Endothelial cell of umbilical vein (primary cell): ENCODE measurements around the gene STAT4. TPM values are rescaled to one million over a fixed set of nuclear protein-coding genes. Genes with fewer than 3 reads are reported as not detected.

ENCODE experiments used
- BruUV-seq: library from RNA; stranded (reverse); fragments of 400-500 nt; replicated peaks from 2 replicates; lab custom pipeline; 2021; lab: Mats Ljungman, UMichigan
- CTCF ChIA-PET: fragments of 300-600, 350-600 bp; sonication (Branson Sonifier 250); formaldehyde crosslinking; loops from one replicate; lab custom pipeline; 2021; ENCODE audit warnings: antibody characterized with exemption, inconsistent platforms; lab: Charles Lee
- POLR2A ChIA-PET: fragments of 300-600, 350-600 bp; sonication (Branson Sonifier 250); formaldehyde crosslinking; loops from one replicate; lab custom pipeline; 2021; ENCODE audit warnings: antibody characterized with exemption, inconsistent platforms; lab: Charles Lee
- DNase-seq: peaks from one replicate; pipeline ENCODE4 v3.0.0-alpha.2; 2011; ENCODE audit warnings: low read depth, low spot score
- FAIRE-seq: peaks from 2 replicates; lab custom pipeline; 2011; peaks lifted over from hg19 to GRCh38; lab: Jason Lieb, UNC
- H2AFZ ChIP-seq: 2 replicates; pipeline ENCODE4 v1.6.0; 2012; ENCODE audit warnings: low read depth, low read length, control low read depth, inconsistent platforms
- H3K27ac ChIP-seq: 2 replicates; pipeline ENCODE4 v1.5.1; 2011; ENCODE audit warnings: low read depth, mild to moderate bottlenecking, control low read depth, low read length, moderate library complexity; ENCODE audit not compliant: insufficient read depth
- H3K27me3 ChIP-seq, 2 experiments: 2 replicates each; pipeline versions ENCODE4 v1.6.0 to v1.6.1; 2011; ENCODE audit warnings: low read length in 2 of 2, mixed read lengths in 1 of 2; ENCODE audit not compliant: control insufficient read depth in 2 of 2, insufficient read depth in 2 of 2
- H3K36me3 ChIP-seq, 2 experiments: 2 replicates in 1 of 2; 3 replicates in 1 of 2; pipeline ENCODE4 v1.5.1; 2011; ENCODE audit warnings: low read length in 2 of 2, mild to moderate bottlenecking in 1 of 2, moderate library complexity in 1 of 2; ENCODE audit not compliant: control insufficient read depth in 2 of 2, insufficient read depth in 2 of 2; ENCODE audit errors: extremely low read depth in 1 of 2
- H3K4me1 ChIP-seq: 3 replicates; pipeline ENCODE4 v1.5.1; 2011; ENCODE audit warnings: mild to moderate bottlenecking, low read length; ENCODE audit not compliant: control insufficient read depth, insufficient read depth; ENCODE audit errors: extremely low read depth
- H3K4me2 ChIP-seq: 2 replicates; pipeline ENCODE4 v1.6.1; 2011; ENCODE audit warnings: low read length, control low read depth, mixed read lengths; ENCODE audit not compliant: insufficient read depth
- H3K4me3 ChIP-seq, 3 experiments: fragments of 200-600 bp in 1 of 3; sonication (generic), shearing (Covaris generic) in 1 of 3; replicated peaks in 1 of 3; 2 replicates each; pipeline ENCODE4 v1.5.1; 2011 to 2016; ENCODE audit warnings: control low read depth in 3 of 3, low read length in 3 of 3, mild to moderate bottlenecking in 2 of 3, inconsistent platforms in 1 of 3, low read depth in 1 of 3, moderate library complexity in 1 of 3; ENCODE audit not compliant: insufficient read depth in 1 of 3
- H3K79me2 ChIP-seq: 2 replicates; pipeline ENCODE4 v1.6.0; 2012; ENCODE audit warnings: low read length, inconsistent platforms; ENCODE audit not compliant: control insufficient read depth, insufficient read depth
- H3K9ac ChIP-seq: replicated peaks from 2 replicates; pipeline ENCODE3; 2011; ENCODE audit warnings: low read length, control low read depth; ENCODE audit not compliant: insufficient read depth; ENCODE audit errors: extremely low read depth
- H3K9me1 ChIP-seq: replicated peaks from 3 replicates; pipeline ENCODE4 v1.6.0; 2011; ENCODE audit warnings: mild to moderate bottlenecking, low read length; ENCODE audit not compliant: control insufficient read depth, insufficient read depth; ENCODE audit errors: extremely low read depth
- H3K9me3 ChIP-seq: replicated peaks from 2 replicates; pipeline ENCODE4 v1.5.1; 2012; ENCODE audit warnings: low read length, inconsistent platforms; ENCODE audit not compliant: control insufficient read depth, insufficient read depth
- H4K20me1 ChIP-seq: replicated peaks from 2 replicates; pipeline ENCODE3; 2011; ENCODE audit warnings: mild to moderate bottlenecking, low read length; ENCODE audit not compliant: control insufficient read depth, insufficient read depth; ENCODE audit errors: extremely low read depth
- EZH2 ChIP-seq: IDR thresholded peaks from 2 replicates; pipeline ENCODE4 v1.6.1; 2012; ENCODE audit warnings: borderline replicate concordance, low read depth, mild to moderate bottlenecking, moderate library complexity, low read length, inconsistent platforms; ENCODE audit not compliant: severe bottlenecking
- GATA2 ChIP-seq: IDR thresholded peaks from 2 replicates; pipeline ENCODE4 v1.7.0; 2011; ENCODE audit warnings: low read depth, mild to moderate bottlenecking, moderate library complexity, mixed read lengths, low read length; ENCODE audit not compliant: insufficient read length, insufficient read depth
- JUN ChIP-seq: IDR thresholded peaks from 2 replicates; pipeline ENCODE4 v1.6.1; 2011; ENCODE audit warnings: borderline replicate concordance, low read depth; ENCODE audit not compliant: insufficient read length, insufficient read depth
- MYC ChIP-seq: IDR thresholded peaks from one replicate; pipeline ENCODE4 v1.6.1; 2011; ENCODE audit warnings: mild to moderate bottlenecking, low read depth, low read length
- POLR2A ChIP-seq: IDR thresholded peaks from 2 replicates; pipeline ENCODE4 v1.6.1; 2012; ENCODE audit warnings: low read depth, mild to moderate bottlenecking, control low read depth, low read length
- POLR2AphosphoS5 ChIP-seq: IDR thresholded peaks from 2 replicates; pipeline ENCODE4 v1.6.1; 2012; ENCODE audit warnings: low read depth, mild to moderate bottlenecking, control low read depth, low read length, moderate library complexity; ENCODE audit not compliant: insufficient read depth
- dilution Hi-C: fragments of 300-500 bp; cut with MboI; formaldehyde crosslinking; loops from one replicate; pipeline ENCODE4 v1.15.0; 2019; ENCODE audit warnings: low sequenced_read_pairs; ENCODE audit not compliant: extremely low pct_ligation_motif_present
- intact Hi-C: fragments of 100-400 bp; cut with micrococcal nuclease; formaldehyde crosslinking; loops from one replicate; pipeline ENCODE4 v1.10.0; 2022
- polyA plus RNA-seq, 4 experiments: library from polyadenylated mRNA; depleted of rRNA in 3 of 4; stranded (reverse) in 3 of 4; unstranded in 1 of 4; fragments of >200 nt; gene quantifications; 2 replicates each; pipeline versions ENCODE4 v1.2.1 to v1.2.3, GENCODE V29; 2011 to 2012; ENCODE audit warnings: missing spikeins in 1 of 4
- total RNA-seq: library from RNA; stranded (reverse); gene quantifications from 2 replicates; pipeline ENCODE4 v1.2.3, GENCODE V29; 2021
- TF ChIP-seq, protein P1 (sequence below), 2 donors: IDR thresholded peaks; 1 replicate in 1 of 2; 2 replicates in 1 of 2; pipeline ENCODE4 v1.5.1; 2011; ENCODE audit warnings: low read length in 2 of 2, mild to moderate bottlenecking in 2 of 2, moderate library complexity in 2 of 2, control low read depth in 1 of 2, inconsistent platforms in 1 of 2, low read depth in 1 of 2; ENCODE audit not compliant: insufficient read depth in 1 of 2; ENCODE audit errors: extremely low read depth in 1 of 2
- TF ChIP-seq, protein P2 (sequence below): IDR thresholded peaks from 2 replicates; pipeline ENCODE4 v1.6.1; 2011; ENCODE audit not compliant: insufficient read depth, insufficient read length

The STAT4 gene
- total and polyA plus RNA-seq, 2 donors (not counting 3 experiments of a cell fraction or from before 2014, with no cell fraction given) = 0.46 to 1.2 TPM

DNA sequence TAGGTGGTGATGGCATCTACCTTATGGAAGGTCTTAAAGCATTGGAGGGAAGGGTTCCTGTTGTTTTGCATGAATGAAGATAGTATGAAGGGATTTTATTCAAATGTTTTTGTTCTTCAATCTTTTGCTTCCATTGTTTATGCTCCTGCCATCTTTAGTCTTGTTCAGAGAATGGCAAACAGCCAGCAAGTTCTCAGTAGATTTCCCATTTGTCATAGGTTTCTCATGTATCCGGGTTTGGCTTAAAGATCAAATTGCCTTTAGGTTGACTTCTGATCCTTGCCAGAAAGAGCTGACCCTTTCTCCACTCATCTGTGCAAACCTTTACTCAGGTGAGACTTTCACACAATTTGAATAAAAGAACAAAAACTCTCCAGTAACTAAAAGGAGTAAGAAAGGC, 44.2 kb upstream of the STAT4 start:
- Histone ChIP-seq H3K27ac (no peak overlapping the region), H3K27me3 (no peaks in the 10 kb centered on the region), H3K4me1 (no peaks in the 10 kb centered on the region), H2AFZ (no peak overlapping the region), H3K4me2 (no peak overlapping the region), H3K79me2 (no peaks in the 10 kb centered on the region), H4K20me1 (no peaks in the 10 kb centered on the region), H3K36me3 (no peaks in the 10 kb centered on the region), H3K9ac (no peak overlapping the region), H3K4me3 (no peak overlapping the region), H3K9me3 (no peaks in the 10 kb centered on the region), H3K9me1 (no peaks in the 10 kb centered on the region)
- no TSS peak for BruUV-seq
- POLR2A ChIA-PET = no interaction called here
- no peak for FAIRE-seq
- intact Hi-C loops (no loop called here), dilution Hi-C loops (no loop called here)
- TF ChIP-seq EZH2 = no peak
- TF ChIP-seq, protein P1, sequence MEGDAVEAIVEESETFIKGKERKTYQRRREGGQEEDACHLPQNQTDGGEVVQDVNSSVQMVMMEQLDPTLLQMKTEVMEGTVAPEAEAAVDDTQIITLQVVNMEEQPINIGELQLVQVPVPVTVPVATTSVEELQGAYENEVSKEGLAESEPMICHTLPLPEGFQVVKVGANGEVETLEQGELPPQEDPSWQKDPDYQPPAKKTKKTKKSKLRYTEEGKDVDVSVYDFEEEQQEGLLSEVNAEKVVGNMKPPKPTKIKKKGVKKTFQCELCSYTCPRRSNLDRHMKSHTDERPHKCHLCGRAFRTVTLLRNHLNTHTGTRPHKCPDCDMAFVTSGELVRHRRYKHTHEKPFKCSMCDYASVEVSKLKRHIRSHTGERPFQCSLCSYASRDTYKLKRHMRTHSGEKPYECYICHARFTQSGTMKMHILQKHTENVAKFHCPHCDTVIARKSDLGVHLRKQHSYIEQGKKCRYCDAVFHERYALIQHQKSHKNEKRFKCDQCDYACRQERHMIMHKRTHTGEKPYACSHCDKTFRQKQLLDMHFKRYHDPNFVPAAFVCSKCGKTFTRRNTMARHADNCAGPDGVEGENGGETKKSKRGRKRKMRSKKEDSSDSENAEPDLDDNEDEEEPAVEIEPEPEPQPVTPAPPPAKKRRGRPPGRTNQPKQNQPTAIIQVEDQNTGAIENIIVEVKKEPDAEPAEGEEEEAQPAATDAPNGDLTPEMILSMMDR (IDR thresholded peaks at IDR 0.05; ENCODE audit: extremely low read depth in 1 of 2, insufficient read depth in 1 of 2, low read depth in 1 of 2, low read length in 2 of 2) = no peak
- no peak for TF ChIP-seq JUN
- TF ChIP-seq, protein P2, sequence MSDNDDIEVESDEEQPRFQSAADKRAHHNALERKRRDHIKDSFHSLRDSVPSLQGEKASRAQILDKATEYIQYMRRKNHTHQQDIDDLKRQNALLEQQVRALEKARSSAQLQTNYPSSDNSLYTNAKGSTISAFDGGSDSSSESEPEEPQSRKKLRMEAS = no peak
- TF ChIP-seq MYC = no peak
- no peak for TF ChIP-seq POLR2AphosphoS5
- TF ChIP-seq GATA2 = no peak
- TF ChIP-seq POLR2A = no peak
- DNase-seq = no peak
- CTCF ChIA-PET = interaction anchor here (1.9 kb wide), 1 partner anchor 30 kb away, joined by 7 read pairs; no protein-coding TSS in a partner anchor
